HepG2 (cell line): Measurements from ENCODE around the gene SLAMF9. TPM values are rescaled to one million over a fixed set of nuclear protein-coding genes. Genes with fewer than 3 reads are reported as not detected.
"Not testable (repeated sequence)": the region's sequence is repeated elsewhere in the genome, so short reads cannot be mapped to it uniquely, and the experiment has no call there.

ENCODE experiments used
- ATAC-seq: fragments of 200-7000 bp; cut with Tn5 transposase; 3 replicates; pipeline ENCODE4 v1.9.1; 2020; ENCODE audit warnings: mild to moderate bottlenecking, moderate library complexity
- BruUV-seq: library from RNA; stranded (reverse); fragments of 400-500 nt; replicated peaks from 2 replicates; lab custom pipeline; 2021; lab: Mats Ljungman, UMichigan
- CTCF ChIA-PET: fragments of 300-600 bp; formaldehyde crosslinking; extraction: SDS; loops from one replicate; lab custom pipeline; 2021; ENCODE audit warnings: low total read pairs, inconsistent platforms, low intra/inter-chr PET ratio; lab: Yijun Ruan, JAX
- POLR2A ChIA-PET: fragments of 350-600 bp; sonication (Branson Sonifier 250); formaldehyde crosslinking; loops from one replicate; lab custom pipeline; 2020; ENCODE audit warnings: antibody characterized with exemption, inconsistent platforms; lab: Yijun Ruan, JAX
- DNase-seq: peaks from one replicate; pipeline ENCODE4 v3.0.0-alpha.2; 2015; ENCODE audit warnings: low spot score
- FAIRE-seq: peaks from 3 replicates; lab custom pipeline; 2011; peaks lifted over from hg19 to GRCh38; lab: Jason Lieb, UNC
- H2AFZ ChIP-seq: one replicate; pipeline ENCODE4 v1.6.1; 2011; ENCODE audit warnings: low read length, inconsistent platforms
- H3K27ac ChIP-seq: fragments of 300-600 bp; 3 replicates; pipeline ENCODE4 v1.8.0; 2011; ENCODE audit warnings: mixed run types, mild to moderate bottlenecking, mixed read lengths, low read length, inconsistent platforms; ENCODE audit not compliant: insufficient read depth; ENCODE audit errors: extremely low read length
- H3K27me3 ChIP-seq, 2 experiments: fragments of 200-600 bp in 1 of 2; 2 replicates in 1 of 2; 3 replicates in 1 of 2; pipeline versions ENCODE4 v1.6.0 to v1.8.0; 2011; ENCODE audit warnings: low read length in 2 of 2, mild to moderate bottlenecking in 2 of 2, moderate library complexity in 2 of 2, inconsistent platforms in 1 of 2; ENCODE audit not compliant: insufficient read depth in 2 of 2, control insufficient read depth in 1 of 2
- H3K36me3 ChIP-seq, 2 experiments: fragments of 200-600 bp in 1 of 2; replicated peaks in 1 of 2; 2 replicates in 1 of 2; 3 replicates in 1 of 2; pipeline versions ENCODE4 v1.5.1 to v1.8.0; 2011; ENCODE audit warnings: low read length in 2 of 2, inconsistent platforms in 1 of 2; ENCODE audit not compliant: insufficient read depth in 2 of 2, control insufficient read depth in 1 of 2
- H3K4me1 ChIP-seq: 2 replicates; pipeline ENCODE4 v1.5.1; 2012; ENCODE audit warnings: low read length, inconsistent platforms; ENCODE audit not compliant: insufficient read depth
- H3K4me2 ChIP-seq: 2 replicates; pipeline ENCODE4 v1.6.0; 2011; ENCODE audit warnings: low read depth, low read length, inconsistent platforms
- H3K4me3 ChIP-seq, 3 experiments: fragments of 200-600 bp in 1 of 3; sonication (generic), shearing (Covaris generic) in 1 of 3; replicated peaks in 1 of 3; 2 replicates each; pipeline ENCODE4 v1.5.1; 2011 to 2016; ENCODE audit warnings: low read length in 3 of 3, inconsistent platforms in 2 of 3, low read depth in 2 of 3, mild to moderate bottlenecking in 2 of 3, control low read depth in 1 of 3, mixed read lengths in 1 of 3; ENCODE audit not compliant: insufficient read depth in 1 of 3
- H3K79me2 ChIP-seq: one replicate; pipeline ENCODE4 v1.6.1; 2011; ENCODE audit warnings: low read length, inconsistent platforms; ENCODE audit not compliant: insufficient read depth
- H3K9ac ChIP-seq: 2 replicates; pipeline ENCODE4 v1.6.0; 2011; ENCODE audit warnings: mild to moderate bottlenecking, low read depth, low read length, inconsistent platforms; ENCODE audit not compliant: insufficient read depth
- H3K9me3 ChIP-seq: 2 replicates; pipeline ENCODE4 v1.5.1; 2012; ENCODE audit warnings: mild to moderate bottlenecking, low read length
- H4K20me1 ChIP-seq: 2 replicates; pipeline ENCODE4 v1.6.0; 2011; ENCODE audit warnings: inconsistent platforms, mild to moderate bottlenecking, low read length, moderate library complexity; ENCODE audit not compliant: insufficient read depth
- MYPOP ChIP-seq: sonication (generic); formaldehyde crosslinking; IDR thresholded peaks from 2 replicates; pipeline ENCODE4 v1.8.1; 2023; ENCODE audit warnings: mild to moderate bottlenecking, moderate library complexity, missing genetic modification reagents
- PHF21A ChIP-seq: sonication (generic); formaldehyde crosslinking; IDR thresholded peaks from 2 replicates; pipeline ENCODE4 v1.5.0; 2020; ENCODE audit warnings: mild to moderate bottlenecking, missing genetic modification reagents
- RELA ChIP-seq: sonication (generic); formaldehyde crosslinking; IDR thresholded peaks from 2 replicates; pipeline ENCODE4 v1.4.0; 2020; ENCODE audit warnings: missing genetic modification reagents
- ZNF280B ChIP-seq: sonication (generic); formaldehyde crosslinking; IDR thresholded peaks from 2 replicates; pipeline ENCODE4 v1.5.0; 2020; ENCODE audit warnings: missing genetic modification reagents, mild to moderate bottlenecking, borderline replicate concordance
- ZNF343 ChIP-seq: sonication (generic); formaldehyde crosslinking; IDR thresholded peaks from 2 replicates; pipeline ENCODE4 v1.4.0; 2020; ENCODE audit warnings: mild to moderate bottlenecking, missing genetic modification reagents
- ZNF569 ChIP-seq: sonication (generic); formaldehyde crosslinking; IDR thresholded peaks from 2 replicates; pipeline ENCODE4 v1.5.0; 2020; ENCODE audit warnings: mild to moderate bottlenecking, missing genetic modification reagents, moderate library complexity, borderline replicate concordance
- WGBS: methylation state at CpG from one replicate; pipeline ENCODE4 v1.1.6; 2017; ENCODE audit warnings: low lambda C conversion rate; 5-methylcytosine and 5-hydroxymethylcytosine counted together
- in situ Hi-C: cut with HindIII; loops from 2 replicates; pipeline ENCODE4 v1.10.0; 2017; ENCODE audit warnings: low pct_unique_long_range_greater_than_20kb; ENCODE audit not compliant: extremely low pct_ligation_motif_present
- intact Hi-C: fragments of 100-400 bp; cut with micrococcal nuclease; formaldehyde crosslinking; loops from one replicate; pipeline ENCODE4 v1.10.0; 2022; ENCODE audit not compliant: unreplicated experiment
- polyA plus RNA-seq, 8 experiments: library from polyadenylated mRNA; depleted of rRNA in 3 of 8; stranded (reverse) in 7 of 8; unstranded in 1 of 8; fragments of >200 nt; fragmentation: Illumina TruSeq in 4 of 8; extraction: Trizol in 4 of 8; gene quantifications; 2 replicates each; pipeline versions ENCODE4 v1.2.1 to v1.2.3, GENCODE V29; 2011 to 2016; ENCODE audit warnings: low read depth in 4 of 8, missing spikeins in 1 of 8, mixed read lengths in 1 of 8; ENCODE audit not compliant: insufficient read depth in 1 of 8
- total RNA-seq, 5 experiments: library from RNA; depleted of rRNA; stranded (reverse); fragments of >200 nt; fragmentation: Illumina TruSeq; extraction: Trizol; gene quantifications; 2 replicates each; pipeline ENCODE4 v1.2.3, GENCODE V29; 2016; ENCODE audit warnings: low read depth in 1 of 5

SLAMF9 gene
- total and polyA plus RNA-seq, 2 of the 13 experiments (the other 11 are each of a cell fraction or from before 2014, with no cell fraction given): 0.82 TPM; not detected in 1

- Histone ChIP-seq H3K79me2 (no peaks in the 10 kb centered on the region), H3K4me1 (peaks cover 13% of the 10 kb centered on the region), H3K36me3 (no peaks in the 10 kb centered on the region), H2AFZ (no peak overlapping the region), H3K9ac (no peak overlapping the region), H3K9me3 (no peaks in the 10 kb centered on the region), H3K4me3 (no peak overlapping the region), H3K27me3 (peaks cover 0 to 4% of the 10 kb centered on the region in 2 experiments; a peak in 1 of 5 replicates), H3K27ac (no peak overlapping the region), H3K4me2 (no peak overlapping the region), H4K20me1 (no peaks in the 10 kb centered on the region)
- ChIA-PET POLR2A (no interaction called here), CTCF (no interaction called here)
- DNase-seq (no peak), FAIRE-seq (no peak), ATAC-seq (no peak)
- WGBS: 6% methylated on average over 1 of the region's 1 CpG
- in situ Hi-C loops (no loop called here), intact Hi-C loops (no loop called here)
- no peak for TF ChIP-seq PHF21A (CRISPR knock-in tag)
- no peak for TF ChIP-seq RELA (CRISPR knock-in tag)
- TF ChIP-seq ZNF569 (CRISPR knock-in tag): no peak
- no peak for TF ChIP-seq MYPOP (CRISPR knock-in tag)
- no peak for TF ChIP-seq ZNF343 (CRISPR knock-in tag)
- no peak for TF ChIP-seq ZNF280B (CRISPR knock-in tag)
- no TSS peak for BruUV-seq
Observed at GRCh38 chr1:159906960-159907359, 47.1 kb downstream of the SLAMF9 start.

GRCh38 chr1:159904036-159904435, 50.0 kb downstream of the SLAMF9 start:
- H3K4me3 ChIP-seq, POLR2A ChIA-PET, in situ Hi-C loops, H3K9ac ChIP-seq, intact Hi-C loops, H3K9me3 ChIP-seq, BruUV-seq, H3K27ac ChIP-seq, CTCF ChIA-PET, H3K4me2 ChIP-seq, H4K20me1 ChIP-seq, DNase-seq, ATAC-seq, H3K27me3 ChIP-seq, H3K79me2 ChIP-seq, H2AFZ ChIP-seq, H3K36me3 ChIP-seq, FAIRE-seq, H3K4me1 ChIP-seq: not testable (repeated sequence)
- 65% methylated on average over 3 of the region's 3 CpGs for WGBS
